ENCODE results near the gene CDC42SE2.
"Not testable (repeated sequence)": the region's sequence is repeated elsewhere in the genome, so short reads cannot be mapped to it uniquely, and the experiment has no call there.

Gene CDC42SE2

DNA sequence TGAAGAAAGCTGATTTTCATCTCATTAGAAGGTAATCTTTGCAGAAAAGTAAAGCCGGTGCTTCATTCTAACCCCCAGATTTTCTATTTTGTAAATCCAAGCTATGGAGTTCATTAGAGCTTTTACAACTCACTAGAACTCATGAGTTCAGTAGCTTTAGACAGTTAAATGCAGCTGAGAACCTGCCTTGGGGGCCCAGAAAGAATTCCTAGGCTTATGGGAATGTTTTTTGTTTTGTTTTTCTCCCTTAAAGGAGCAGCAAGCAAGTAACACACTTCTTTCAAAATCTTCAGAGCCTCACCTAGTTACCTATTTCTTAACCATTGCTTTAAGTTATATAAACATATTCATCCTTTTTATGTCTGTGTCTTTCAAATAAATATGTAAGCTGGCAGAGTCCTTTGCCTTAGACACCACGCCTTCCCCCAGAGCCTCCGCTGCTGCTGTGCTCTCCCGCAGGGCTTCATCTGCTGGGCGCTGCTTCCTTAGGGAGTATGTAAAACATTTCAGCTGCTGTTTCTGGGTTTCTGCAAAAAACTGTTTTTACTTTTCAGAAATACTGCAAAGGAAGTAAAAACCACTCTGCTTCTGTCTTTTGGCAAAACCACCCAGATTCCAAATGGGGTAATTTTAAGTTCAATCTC lies 132.9 kb downstream of the CDC42SE2 start:
- DNase-seq = no peak

DNA sequence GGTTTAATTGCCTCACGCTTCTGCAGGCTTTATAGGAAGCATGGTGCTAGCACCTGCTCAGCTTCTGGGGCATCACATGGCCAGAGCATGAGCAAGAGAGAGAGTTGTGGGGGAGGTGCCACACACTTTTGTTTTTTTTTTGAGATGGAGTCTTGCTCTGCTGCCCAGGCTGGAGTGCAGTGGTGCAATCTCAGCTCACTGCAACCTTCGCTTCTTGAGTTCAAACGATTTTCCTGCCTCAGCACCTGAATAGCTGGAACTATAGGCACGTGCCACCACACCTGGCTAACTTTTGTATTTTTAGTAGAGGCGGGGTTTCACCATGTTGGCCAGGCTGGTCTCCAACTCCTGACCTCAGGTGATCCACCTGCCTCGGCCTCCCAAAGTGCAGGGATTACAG lies 135.2 kb downstream of the CDC42SE2 start:
- not testable (repeated sequence) for DNase-seq

DNA sequence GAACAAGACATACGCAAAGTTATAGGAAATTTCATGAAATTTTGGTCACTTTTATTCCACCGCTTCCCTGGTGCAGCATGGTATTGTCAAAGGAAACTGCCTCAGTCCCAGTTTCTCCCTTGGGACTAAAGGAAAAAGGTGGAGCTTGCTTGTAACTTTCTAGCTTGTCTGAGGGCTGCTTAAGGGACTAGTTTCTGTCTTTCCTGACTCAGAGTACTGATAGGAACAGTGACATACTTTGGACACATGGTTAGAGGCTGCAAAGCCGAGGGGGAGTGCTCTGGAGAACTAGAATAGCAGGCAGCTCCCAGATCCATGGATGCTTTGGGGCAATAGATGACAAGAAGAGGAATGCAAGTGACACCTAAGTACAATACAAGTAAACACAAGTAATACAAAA lies 136.7 kb downstream of the CDC42SE2 start:
- no peak for DNase-seq

DNA sequence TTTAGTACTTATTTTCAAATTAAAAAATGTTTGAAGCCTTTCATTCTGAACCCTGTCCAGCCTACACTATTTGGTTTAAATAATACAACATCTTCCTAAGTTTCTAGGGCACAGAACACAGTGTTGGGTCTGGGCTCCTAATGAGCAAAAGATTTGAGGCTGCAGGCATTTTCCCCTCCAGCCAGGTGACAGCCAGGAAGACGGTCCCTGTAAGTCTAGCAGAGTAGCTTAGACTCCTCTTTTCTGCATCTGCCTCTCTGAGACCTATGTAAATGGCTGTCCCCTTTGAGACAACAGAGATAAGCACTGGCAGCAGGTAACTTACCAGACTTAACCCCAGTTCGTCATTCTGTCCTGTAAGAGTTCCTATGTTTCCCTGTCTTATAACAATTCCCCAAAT lies 141.8 kb downstream of the CDC42SE2 start:
- no peak for DNase-seq

GRCh38 chr5:131406076-131406475 lies 142.2 kb downstream of the CDC42SE2 start:
- no peak for DNase-seq

DNA sequence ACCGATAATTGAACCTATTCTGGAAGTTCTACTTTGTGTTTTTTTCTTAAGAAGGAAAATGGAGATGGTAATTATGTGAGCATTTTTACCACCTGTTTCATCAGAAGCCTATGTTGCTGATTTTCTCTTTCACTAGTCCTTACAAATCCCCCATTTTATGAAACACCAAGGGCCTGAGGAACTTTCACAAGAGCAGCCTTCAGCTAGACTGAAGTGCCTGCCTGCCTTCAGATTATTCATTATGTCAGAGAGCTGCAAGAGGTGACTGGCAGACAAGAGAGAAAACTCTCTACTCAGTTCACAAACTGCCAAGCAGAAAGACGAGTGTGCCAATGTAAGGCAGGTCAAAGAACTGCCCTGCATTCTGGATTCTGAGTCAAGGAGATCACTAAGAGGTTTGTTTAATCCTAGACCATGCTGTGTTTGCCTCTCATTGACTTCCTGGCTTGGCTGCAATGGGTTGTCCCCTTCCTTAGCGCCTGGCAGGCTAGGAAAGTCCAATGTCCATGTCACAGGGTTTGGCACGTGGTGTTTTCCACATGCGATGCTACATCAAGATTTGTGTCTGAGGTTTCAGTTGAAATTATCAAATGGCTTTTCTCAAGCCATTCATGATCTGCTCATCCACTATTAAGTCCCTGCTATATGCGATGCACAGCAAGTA lies 143.3 kb downstream of the CDC42SE2 start:
- DNase-seq = no peak

GRCh38 chr5:131413605-131414559 lies 150.0 kb downstream of the CDC42SE2 start:
- DNase-seq = no peak

DNA sequence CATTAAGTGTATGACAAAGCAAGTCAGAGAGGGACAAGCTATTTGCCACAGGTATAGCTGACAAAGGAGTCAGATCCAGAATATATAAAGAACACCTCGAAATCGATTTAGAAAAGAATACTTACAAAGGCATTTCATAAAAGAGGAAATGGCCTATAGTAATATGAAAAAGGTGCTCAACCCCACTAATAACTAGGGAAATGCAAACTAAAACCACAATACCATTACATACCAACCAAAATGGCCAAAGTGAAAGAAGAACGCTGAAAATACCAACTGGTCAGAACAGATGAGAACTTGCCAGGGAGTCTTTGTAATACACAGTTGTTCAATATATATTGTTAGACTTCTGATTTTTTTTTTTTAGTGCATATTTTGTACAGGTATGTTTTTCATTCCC lies 152.9 kb downstream of the CDC42SE2 start:
- no peak for DNase-seq

GRCh38 chr5:131417240-131417869 lies 153.5 kb downstream of the CDC42SE2 start:
- DNase-seq = peak; percentile 81

DNA sequence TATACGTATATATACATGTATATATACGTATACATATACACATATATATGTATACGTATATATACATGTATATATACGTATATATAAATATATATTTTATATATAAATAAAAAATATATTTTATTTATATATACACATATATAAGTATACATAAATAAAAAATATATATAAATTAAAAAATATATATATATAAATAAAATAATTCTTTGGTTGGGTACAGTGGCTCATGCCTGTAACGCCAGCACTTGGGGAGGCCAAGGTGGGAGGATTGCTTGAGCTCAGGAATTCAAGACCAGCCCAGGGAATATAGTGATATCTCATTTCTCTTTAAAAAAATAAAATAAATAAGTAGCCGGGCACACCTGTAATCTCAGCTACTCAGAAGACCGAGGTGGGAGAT lies 155.0 kb downstream of the CDC42SE2 start:
- DNase-seq = no peak

DNA sequence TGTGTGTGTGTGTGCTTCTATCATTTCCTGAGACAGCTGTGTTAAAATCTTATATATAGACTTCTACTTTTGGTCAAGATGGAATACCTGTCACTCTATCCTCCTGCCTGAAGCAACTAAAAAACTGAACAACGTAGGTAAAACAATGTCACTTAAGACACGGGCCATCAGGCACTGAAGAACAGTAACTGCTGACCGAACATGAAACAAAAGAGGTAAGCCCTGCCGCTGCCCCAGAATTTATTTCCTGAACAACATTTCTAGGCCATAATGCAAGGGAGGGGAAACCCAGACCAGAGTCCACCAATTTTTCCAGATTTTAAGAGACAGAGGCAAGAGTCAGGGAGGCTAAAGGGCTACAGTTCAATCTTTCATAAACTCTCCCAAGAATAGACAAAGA lies 156.0 kb downstream of the CDC42SE2 start:
- no peak for DNase-seq

GRCh38 chr5:131423056-131423455 lies 159.2 kb downstream of the CDC42SE2 start:
- peak; percentile 57 for DNase-seq

DNA sequence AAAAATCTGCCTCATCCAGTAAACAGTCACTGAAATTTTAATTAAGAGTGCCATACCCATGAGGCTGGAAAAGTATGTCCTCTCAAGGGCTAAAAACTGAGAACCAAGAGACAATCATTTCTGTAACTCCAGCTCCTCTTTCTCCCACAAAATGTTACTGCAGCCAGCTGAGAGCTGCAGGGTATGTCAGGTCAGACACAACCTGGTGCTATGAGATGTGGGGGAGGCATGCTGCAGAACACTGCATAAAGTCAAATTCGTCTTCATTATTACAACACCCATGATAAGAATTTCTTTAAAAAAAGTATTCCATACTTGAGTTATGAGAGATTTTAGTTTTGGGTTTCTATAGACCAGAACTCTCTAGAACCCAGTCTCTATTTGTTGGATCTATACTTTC lies 162.2 kb downstream of the CDC42SE2 start:
- no peak for DNase-seq

- no peak for DNase-seq
These were observed 166.9 kb downstream of the CDC42SE2 start for GRCh38 chr5:131430794-131431193.

GRCh38 chr5:131431794-131432193 lies 167.9 kb downstream of the CDC42SE2 start:
- no peak for DNase-seq

DNA sequence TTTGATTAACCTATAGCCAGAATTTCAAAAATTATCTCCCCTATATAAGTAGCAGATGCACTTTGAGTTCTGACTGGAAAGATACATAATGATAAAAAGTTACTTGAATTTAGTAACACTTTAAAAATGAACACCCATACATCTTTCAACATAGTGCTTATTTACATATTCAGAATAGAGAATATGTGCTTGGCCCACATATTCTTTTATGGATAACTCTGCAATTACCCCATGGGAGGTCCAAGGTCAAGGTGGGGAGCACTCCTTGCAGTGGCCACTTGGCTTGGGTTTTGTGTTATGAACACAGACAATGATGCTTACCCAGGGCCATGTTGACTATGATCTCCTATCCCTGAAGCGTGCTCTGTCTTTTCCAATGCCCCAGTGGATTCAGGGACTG lies 169.3 kb downstream of the CDC42SE2 start:
- DNase-seq = no peak

DNA sequence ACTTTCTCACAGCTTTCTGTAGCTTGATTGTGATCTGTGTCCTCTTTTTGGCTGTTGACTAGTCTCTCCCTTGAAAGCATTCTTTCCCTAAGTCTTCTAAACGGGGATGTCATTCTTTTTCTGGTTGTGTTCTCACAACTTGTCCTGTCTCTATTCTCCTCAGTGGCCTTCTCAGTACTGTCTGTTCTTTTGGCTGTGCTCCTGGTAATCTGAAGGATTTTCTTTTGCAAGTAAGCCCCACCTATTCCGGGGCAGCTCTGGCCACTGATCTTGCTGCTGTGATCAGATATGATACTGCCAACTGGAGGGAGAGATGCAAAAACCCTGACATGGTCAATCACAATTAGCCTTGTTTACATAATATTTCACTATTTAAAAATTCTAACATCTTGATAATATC lies 172.2 kb downstream of the CDC42SE2 start:
- DNase-seq = no peak

GRCh38 chr5:131441184-131441583 lies 177.3 kb downstream of the CDC42SE2 start:
- DNase-seq = no peak
